ENCODE measurements around the gene CD84. TPM values are rescaled to one million over a fixed set of nuclear protein-coding genes. Genes with fewer than 3 reads are reported as not detected.

The CD84 gene
- total RNA-seq, 1 experiment from 2014 or later: not detected

GRCh38 chr1:160606611-160607010 lies 27.3 kb upstream of the CD84 start:
- no peak for DNase-seq
- TF ChIP-seq CTCF (IDR thresholded peaks at IDR 0.05; ENCODE audit: unreplicated experiment): no peak
- CTCF ChIA-PET: interaction anchor here (0.8 to 2.3 kb wide), 3 partner anchors 10 to 178 kb away, joined by 3 to 23 read pairs (median 7); no protein-coding TSS in a partner anchor
- H3K27ac Mint-ChIP-seq (ENCODE audit: unreplicated experiment): no peak overlapping the region
- H3K4me1 Mint-ChIP-seq (ENCODE audit: low read depth, unreplicated experiment): no peaks in the 10 kb centered on the region
- intact Hi-C loops (cut with micrococcal nuclease; ENCODE audit: unreplicated experiment): loop anchor here (1.0 to 5.0 kb wide), 3 partner anchors 64 to 178 kb away; no protein-coding TSS in a partner anchor
- no peak overlapping the region for H3K4me3 Mint-ChIP-seq (ENCODE audit: low read depth, unreplicated experiment)
- H3K27me3 Mint-ChIP-seq (ENCODE audit: unreplicated experiment): peaks cover 70% of the 10 kb centered on the region
- no peaks in the 10 kb centered on the region for H3K9me3 Mint-ChIP-seq (ENCODE audit: low read depth, unreplicated experiment)
- H3K36me3 Mint-ChIP-seq (ENCODE audit: insufficient read depth, unreplicated experiment): no peaks in the 10 kb centered on the region
- no TSS peak for BruUV-seq (replicated peaks)

DNA sequence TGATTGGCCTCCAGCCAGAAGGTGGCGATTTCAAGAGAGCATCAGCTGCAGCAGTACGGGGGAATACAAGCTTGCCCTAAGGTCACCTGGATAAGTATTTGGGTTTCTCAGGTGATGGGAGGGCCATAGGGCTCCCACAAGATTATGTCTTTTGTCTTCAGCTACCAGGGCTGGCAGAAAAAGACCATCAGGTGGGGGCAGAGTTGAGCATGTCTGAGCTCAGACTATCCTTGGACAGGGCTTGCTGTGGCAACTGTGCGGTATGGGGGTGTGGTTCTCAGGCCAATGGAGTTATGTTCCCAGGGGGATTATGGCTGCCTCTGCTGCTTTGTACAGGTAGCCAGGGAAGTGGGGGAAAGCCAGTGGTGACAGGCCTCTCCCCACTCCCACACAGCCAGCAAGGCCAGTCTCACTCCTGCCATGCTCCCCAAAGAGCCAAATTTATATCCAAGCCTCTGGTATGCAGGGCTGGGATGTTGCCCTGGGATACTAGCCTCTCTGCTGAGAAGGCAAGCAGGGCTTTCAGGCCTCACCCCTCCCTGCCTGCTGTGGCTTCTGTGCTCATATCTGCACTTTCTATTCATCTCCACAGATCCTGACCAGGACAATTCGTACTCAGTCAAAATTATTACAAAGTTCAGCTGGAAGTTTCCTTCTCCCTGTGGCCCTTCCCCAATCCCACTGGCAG lies 26.6 kb upstream of the CD84 start:
- Mint-ChIP-seq H3K4me1 (ENCODE audit: low read depth, unreplicated experiment) (no peaks in the 10 kb centered on the region), H3K36me3 (ENCODE audit: insufficient read depth, unreplicated experiment) (no peaks in the 10 kb centered on the region), H3K27me3 (ENCODE audit: unreplicated experiment) (peaks cover 70% of the 10 kb centered on the region), H3K27ac (ENCODE audit: unreplicated experiment) (no peak overlapping the region), H3K4me3 (ENCODE audit: low read depth, unreplicated experiment) (no peak overlapping the region), H3K9me3 (ENCODE audit: low read depth, unreplicated experiment) (peaks cover 4% of the 10 kb centered on the region)
- no peak for DNase-seq
- intact Hi-C loops (cut with micrococcal nuclease; ENCODE audit: unreplicated experiment): loop anchor here (5.0 kb wide), 1 partner anchor 64 kb away; no protein-coding TSS in a partner anchor
- TF ChIP-seq CTCF (IDR thresholded peaks at IDR 0.05; ENCODE audit: unreplicated experiment): no peak
- CTCF ChIA-PET: interaction anchor here (0.8 to 2.3 kb wide), 4 partner anchors 11 to 177 kb away, joined by 3 to 23 read pairs (median 10); no protein-coding TSS in a partner anchor
- BruUV-seq (replicated peaks): no TSS peak

GRCh38 chr1:160605205-160605604 lies 25.9 kb upstream of the CD84 start:
- TF ChIP-seq CTCF (IDR thresholded peaks at IDR 0.05; ENCODE audit: unreplicated experiment): no peak
- Mint-ChIP-seq H3K4me3 (ENCODE audit: low read depth, unreplicated experiment) (no peak overlapping the region), H3K27me3 (ENCODE audit: unreplicated experiment) (peaks cover 71% of the 10 kb centered on the region), H3K9me3 (ENCODE audit: low read depth, unreplicated experiment) (peaks cover 4% of the 10 kb centered on the region), H3K27ac (ENCODE audit: unreplicated experiment) (no peak overlapping the region), H3K4me1 (ENCODE audit: low read depth, unreplicated experiment) (no peaks in the 10 kb centered on the region), H3K36me3 (ENCODE audit: insufficient read depth, unreplicated experiment) (no peaks in the 10 kb centered on the region)
- intact Hi-C loops (cut with micrococcal nuclease; ENCODE audit: unreplicated experiment): loop anchor here (5.0 kb wide), 1 partner anchor 63 kb away; no protein-coding TSS in a partner anchor
- DNase-seq: no peak
- BruUV-seq (replicated peaks): no TSS peak
- CTCF ChIA-PET: interaction anchor here (2.2 to 2.3 kb wide), 2 partner anchors 173 to 176 kb away, joined by 7 to 13 read pairs; no protein-coding TSS in a partner anchor

GRCh38 chr1:160597705-160598104 lies 18.4 kb upstream of the CD84 start:
- TF ChIP-seq CTCF (IDR thresholded peaks at IDR 0.05; ENCODE audit: unreplicated experiment): no peak
- Mint-ChIP-seq H3K4me1 (ENCODE audit: low read depth, unreplicated experiment) (no peaks in the 10 kb centered on the region), H3K27ac (ENCODE audit: unreplicated experiment) (no peak overlapping the region), H3K4me3 (ENCODE audit: low read depth, unreplicated experiment) (no peak overlapping the region), H3K27me3 (ENCODE audit: unreplicated experiment) (peaks cover 72% of the 10 kb centered on the region), H3K36me3 (ENCODE audit: insufficient read depth, unreplicated experiment) (no peaks in the 10 kb centered on the region), H3K9me3 (ENCODE audit: low read depth, unreplicated experiment) (peaks cover 9% of the 10 kb centered on the region)
- CTCF ChIA-PET: interaction anchor here (0.7 to 1.5 kb wide), 3 partner anchors 11 to 169 kb away, joined by 3 to 7 read pairs (median 3); no protein-coding TSS in a partner anchor
- intact Hi-C loops (cut with micrococcal nuclease; ENCODE audit: unreplicated experiment): no loop called here
- DNase-seq: no peak
- BruUV-seq (replicated peaks): no TSS peak
